GM12874 (cell line): ENCODE measurements around the gene FUS.

Experiments
- TF ChIP-seq, protein P1 (sequence below): IDR thresholded peaks from 2 replicates; pipeline ENCODE4 v1.5.1; 2011; ENCODE audit warnings: low read depth, mild to moderate bottlenecking, control low read depth, low read length, moderate library complexity; ENCODE audit not compliant: insufficient read depth

The FUS gene

DNA sequence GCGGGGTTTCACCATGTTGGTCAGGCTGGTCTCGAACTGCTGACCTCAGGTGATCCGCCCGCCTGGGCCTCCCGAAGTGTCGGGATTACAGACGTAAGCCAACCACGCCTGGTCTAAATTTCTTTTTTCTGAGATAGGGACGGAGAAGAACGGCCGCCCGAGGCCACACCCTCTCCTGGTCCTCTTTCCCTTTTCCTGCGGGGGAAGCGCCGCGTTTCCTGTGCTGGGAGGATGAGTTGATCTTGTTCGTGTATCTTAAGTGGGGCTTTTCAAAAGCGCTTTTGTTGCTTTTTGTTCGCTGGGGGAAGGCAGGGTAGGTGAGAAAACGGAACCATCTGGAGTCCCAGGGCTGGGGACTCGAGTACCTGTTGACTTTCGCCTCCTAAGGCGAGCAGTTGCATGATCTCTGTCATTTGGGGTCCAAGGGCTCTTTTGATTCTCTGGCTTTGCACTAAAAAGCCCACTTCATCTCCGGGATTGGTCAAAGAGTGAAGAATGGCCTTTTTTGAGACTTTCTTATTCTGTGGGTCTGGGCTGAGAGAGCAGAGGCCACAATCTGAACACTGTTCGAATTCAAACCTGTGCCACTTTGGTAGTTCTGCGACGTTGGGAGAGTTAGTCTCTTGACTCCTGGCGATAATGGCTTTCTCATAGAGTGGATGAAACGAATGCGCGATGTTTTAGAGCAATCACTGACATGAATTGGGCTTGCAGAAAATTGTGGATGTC is 1.3 kb downstream of the FUS start:
- TF ChIP-seq, protein P1, sequence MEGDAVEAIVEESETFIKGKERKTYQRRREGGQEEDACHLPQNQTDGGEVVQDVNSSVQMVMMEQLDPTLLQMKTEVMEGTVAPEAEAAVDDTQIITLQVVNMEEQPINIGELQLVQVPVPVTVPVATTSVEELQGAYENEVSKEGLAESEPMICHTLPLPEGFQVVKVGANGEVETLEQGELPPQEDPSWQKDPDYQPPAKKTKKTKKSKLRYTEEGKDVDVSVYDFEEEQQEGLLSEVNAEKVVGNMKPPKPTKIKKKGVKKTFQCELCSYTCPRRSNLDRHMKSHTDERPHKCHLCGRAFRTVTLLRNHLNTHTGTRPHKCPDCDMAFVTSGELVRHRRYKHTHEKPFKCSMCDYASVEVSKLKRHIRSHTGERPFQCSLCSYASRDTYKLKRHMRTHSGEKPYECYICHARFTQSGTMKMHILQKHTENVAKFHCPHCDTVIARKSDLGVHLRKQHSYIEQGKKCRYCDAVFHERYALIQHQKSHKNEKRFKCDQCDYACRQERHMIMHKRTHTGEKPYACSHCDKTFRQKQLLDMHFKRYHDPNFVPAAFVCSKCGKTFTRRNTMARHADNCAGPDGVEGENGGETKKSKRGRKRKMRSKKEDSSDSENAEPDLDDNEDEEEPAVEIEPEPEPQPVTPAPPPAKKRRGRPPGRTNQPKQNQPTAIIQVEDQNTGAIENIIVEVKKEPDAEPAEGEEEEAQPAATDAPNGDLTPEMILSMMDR: no peak

DNA sequence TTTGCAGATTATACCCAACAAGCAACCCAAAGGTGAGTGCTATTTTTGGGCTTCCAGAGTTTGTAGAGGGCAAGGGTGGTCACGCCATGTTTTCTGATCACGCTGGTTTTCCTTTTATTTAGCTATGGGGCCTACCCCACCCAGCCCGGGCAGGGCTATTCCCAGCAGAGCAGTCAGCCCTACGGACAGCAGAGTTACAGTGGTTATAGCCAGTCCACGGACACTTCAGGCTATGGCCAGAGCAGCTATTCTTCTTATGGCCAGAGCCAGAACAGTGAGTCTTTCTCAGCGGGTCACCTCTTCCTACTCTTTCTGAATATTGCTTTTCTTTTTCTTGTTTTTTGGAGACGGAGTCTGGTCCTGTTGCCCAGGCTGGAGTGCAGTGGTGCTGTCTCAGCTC is 2.5 kb downstream of the FUS start:
- TF ChIP-seq, protein P1: no peak

DNA sequence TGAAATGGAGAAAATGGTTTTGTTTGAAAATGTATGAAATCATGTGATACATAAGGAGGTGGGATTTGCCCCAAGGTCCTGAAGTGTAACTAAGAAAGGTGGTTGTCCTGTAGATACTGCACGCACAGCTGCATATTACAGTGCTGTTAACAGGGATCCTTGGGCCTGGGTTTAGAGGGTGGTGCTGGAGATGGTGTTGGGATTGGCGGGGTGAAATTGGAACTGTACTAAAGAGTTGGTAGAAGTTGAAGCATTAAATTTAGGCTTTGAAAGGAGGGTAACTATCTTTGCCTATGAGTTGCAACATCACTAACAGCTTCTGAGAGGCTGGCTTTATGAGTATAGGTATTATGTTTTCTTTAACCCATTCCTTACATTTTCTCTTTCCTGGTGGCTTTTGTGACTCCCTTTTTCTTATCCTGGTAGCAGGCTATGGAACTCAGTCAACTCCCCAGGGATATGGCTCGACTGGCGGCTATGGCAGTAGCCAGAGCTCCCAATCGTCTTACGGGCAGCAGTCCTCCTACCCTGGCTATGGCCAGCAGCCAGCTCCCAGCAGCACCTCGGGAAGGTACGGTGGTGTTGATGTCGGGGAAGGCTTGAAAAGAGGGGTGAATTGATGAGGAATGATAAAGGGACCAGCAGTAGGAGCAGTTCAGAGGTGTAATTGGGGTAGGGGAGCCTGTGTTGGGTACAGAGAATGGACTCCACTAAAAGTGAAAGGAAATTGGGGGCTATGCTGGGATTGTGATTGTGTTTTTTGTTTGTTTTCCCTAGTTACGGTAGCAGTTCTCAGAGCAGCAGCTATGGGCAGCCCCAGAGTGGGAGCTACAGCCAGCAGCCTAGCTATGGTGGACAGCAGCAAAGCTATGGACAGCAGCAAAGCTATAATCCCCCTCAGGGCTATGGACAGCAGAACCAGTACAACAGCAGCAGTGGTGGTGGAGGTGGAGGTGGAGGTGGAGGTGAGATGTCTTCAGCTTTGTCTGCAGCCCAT is 3.8 kb downstream of the FUS start:
- TF ChIP-seq, protein P1: no peak

DNA sequence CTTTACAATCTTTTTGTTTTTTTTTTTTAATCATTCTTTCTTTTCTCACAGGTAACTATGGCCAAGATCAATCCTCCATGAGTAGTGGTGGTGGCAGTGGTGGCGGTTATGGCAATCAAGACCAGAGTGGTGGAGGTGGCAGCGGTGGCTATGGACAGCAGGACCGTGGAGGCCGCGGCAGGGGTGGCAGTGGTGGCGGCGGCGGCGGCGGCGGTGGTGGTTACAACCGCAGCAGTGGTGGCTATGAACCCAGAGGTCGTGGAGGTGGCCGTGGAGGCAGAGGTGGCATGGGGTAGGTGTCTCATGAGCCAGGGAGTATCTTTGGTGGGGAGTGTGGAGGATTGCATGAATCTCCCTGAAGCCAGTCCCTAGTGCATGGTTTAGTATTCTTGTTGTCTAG is 4.9 kb downstream of the FUS start:
- TF ChIP-seq, protein P1: no peak

DNA sequence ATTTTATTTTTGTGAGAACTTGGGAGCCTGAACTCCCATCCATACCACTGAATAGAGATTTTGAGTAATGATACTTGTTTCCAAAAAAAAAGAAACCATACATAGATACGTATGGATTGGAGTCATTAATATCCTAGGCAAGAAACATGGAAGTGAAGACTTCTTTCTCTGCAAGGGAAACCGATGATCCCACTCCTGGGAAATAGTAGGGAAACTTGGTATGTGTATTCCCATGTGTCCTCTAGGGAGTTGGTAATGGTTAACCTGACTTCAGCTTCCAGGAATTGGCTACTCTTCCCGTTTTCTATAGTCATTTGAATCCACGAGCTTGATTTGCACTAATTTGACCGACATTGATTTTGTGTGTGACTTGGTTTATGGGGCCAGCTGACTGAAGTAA is 5.4 kb downstream of the FUS start:
- TF ChIP-seq, protein P1: no peak

DNA sequence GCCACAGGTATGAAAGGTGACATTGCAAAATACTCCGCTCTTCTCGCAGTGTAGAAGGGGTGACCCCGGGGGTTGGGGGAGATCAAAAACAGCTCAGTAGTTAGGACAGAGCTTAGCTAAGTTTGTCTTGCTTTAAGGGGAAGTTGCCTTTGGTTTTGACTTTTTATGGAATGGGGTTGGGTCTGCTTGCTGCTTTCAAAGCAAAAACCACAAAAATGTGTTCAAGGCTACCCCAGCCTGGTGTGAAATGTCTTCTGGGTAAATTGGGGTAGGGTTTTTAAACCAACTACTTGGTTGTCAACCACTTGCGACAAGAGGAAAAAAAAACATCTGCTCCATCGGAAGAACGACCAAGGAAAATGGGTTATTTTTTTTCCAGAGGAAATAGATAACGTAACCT is 6.2 kb downstream of the FUS start:
- TF ChIP-seq, protein P1: no peak
